Keratinocyte (primary cell): ENCODE results near the gene RNF14. TPM values are rescaled to one million over a fixed set of nuclear protein-coding genes. Genes with fewer than 3 reads are reported as not detected.

Source experiments
- DNase-seq: peaks from one replicate; pipeline ENCODE4 v3.0.0-alpha.2; 2011; ENCODE audit warnings: low read depth, missing footprints, low spot score
- FAIRE-seq: peaks from 2 replicates; lab custom pipeline; 2011; peaks lifted over from hg19 to GRCh38; lab: Jason Lieb, UNC
- H2AFZ ChIP-seq: 2 replicates; pipeline ENCODE4 v1.6.0; 2012; ENCODE audit warnings: low read length, control low read depth, inconsistent platforms; ENCODE audit not compliant: control insufficient read depth
- H3K27ac ChIP-seq: 2 replicates; pipeline ENCODE4 v1.5.1; 2011; ENCODE audit warnings: low read length; ENCODE audit not compliant: control insufficient read depth, insufficient read depth
- H3K27me3 ChIP-seq: 3 replicates; pipeline ENCODE4 v1.6.0; 2011; ENCODE audit warnings: low read length; ENCODE audit not compliant: control insufficient read depth, insufficient read depth; ENCODE audit errors: extremely low read depth
- H3K36me3 ChIP-seq, 2 experiments: 2 replicates in 1 of 2; 3 replicates in 1 of 2; pipeline ENCODE4 v1.5.1; 2011; ENCODE audit warnings: low read length in 2 of 2, mild to moderate bottlenecking in 1 of 2; ENCODE audit not compliant: control insufficient read depth in 2 of 2, insufficient read depth in 2 of 2; ENCODE audit errors: extremely low read depth in 1 of 2
- H3K4me1 ChIP-seq: 3 replicates; pipeline ENCODE4 v1.5.1; 2011; ENCODE audit warnings: low read length; ENCODE audit not compliant: control insufficient read depth, insufficient read depth; ENCODE audit errors: extremely low read depth
- H3K4me2 ChIP-seq: 3 replicates; pipeline ENCODE4 v1.6.0; 2011; ENCODE audit warnings: low read depth, low read length; ENCODE audit not compliant: control insufficient read depth, insufficient read depth; ENCODE audit errors: extremely low read depth
- H3K4me3 ChIP-seq, 3 experiments: fragments of 200-600 bp in 1 of 3; sonication (generic) in 1 of 3; 2 replicates in 2 of 3; 3 replicates in 1 of 3; pipeline ENCODE4 v1.5.1; 2011 to 2016; ENCODE audit warnings: low read length in 3 of 3, mild to moderate bottlenecking in 3 of 3, control low read depth in 2 of 3, inconsistent platforms in 1 of 3, low read depth in 1 of 3, mixed read lengths in 1 of 3, mixed run types in 1 of 3, moderate library complexity in 1 of 3; ENCODE audit not compliant: control insufficient read depth in 2 of 3, insufficient read depth in 2 of 3; ENCODE audit errors: extremely low read depth in 1 of 3
- H3K79me2 ChIP-seq: 2 replicates; pipeline ENCODE4 v1.6.0; 2012; ENCODE audit warnings: low read length; ENCODE audit not compliant: control insufficient read depth, insufficient read depth
- H3K9ac ChIP-seq: 3 replicates; pipeline ENCODE4 v1.6.0; 2011; ENCODE audit warnings: low read length; ENCODE audit not compliant: control insufficient read depth, insufficient read depth; ENCODE audit errors: extremely low read depth
- H3K9me1 ChIP-seq: 3 replicates; pipeline ENCODE4 v1.6.0; 2011; ENCODE audit warnings: low read length; ENCODE audit not compliant: control insufficient read depth, insufficient read depth; ENCODE audit errors: extremely low read depth
- H3K9me3 ChIP-seq: 2 replicates; pipeline ENCODE4 v1.5.1; 2012; ENCODE audit warnings: low read depth, low read length; ENCODE audit not compliant: control insufficient read depth
- H4K20me1 ChIP-seq: 3 replicates; pipeline ENCODE4 v1.6.0; 2011; ENCODE audit warnings: low read length; ENCODE audit not compliant: control insufficient read depth, insufficient read depth; ENCODE audit errors: extremely low read depth
- EZH2 ChIP-seq: IDR thresholded peaks from one replicate; pipeline ENCODE4 v1.6.1; 2012; ENCODE audit warnings: inconsistent platforms, mild to moderate bottlenecking, low read length, moderate library complexity
- dilution Hi-C: fragments of 300-500 bp; cut with MboI; formaldehyde crosslinking; loops from one replicate; pipeline ENCODE4 v1.7.0; 2020; ENCODE audit warnings: low sequenced_read_pairs; ENCODE audit not compliant: extremely low pct_ligation_motif_present
- polyA plus RNA-seq, 5 experiments: library from polyadenylated mRNA; depleted of rRNA in 3 of 5; stranded (reverse) in 3 of 5; stranded (forward) in 1 of 5; unstranded in 1 of 5; fragments of >200 nt; gene quantifications; 1 replicate in 1 of 5; 2 replicates in 3 of 5; 3 replicates in 1 of 5; pipeline versions ENCODE4 v1.2.1 to v1.2.3, GENCODE V29; 2011 to 2012; ENCODE audit warnings: missing spikeins in 2 of 5, low read depth in 1 of 5, low replicate concordance in 1 of 5
- TF ChIP-seq, protein P1 (sequence below), 3 experiments: IDR thresholded peaks in 1 of 3; conservative IDR thresholded peaks in 1 of 3; optimal IDR thresholded peaks in 1 of 3; 2 replicates in 2 of 3; 3 replicates in 1 of 3; pipeline versions ENCODE3 to v1.5.1; 2011; ENCODE audit warnings: low read length in 3 of 3, mild to moderate bottlenecking in 3 of 3, moderate library complexity in 2 of 3, control low read depth in 1 of 3, inconsistent platforms in 1 of 3; ENCODE audit not compliant: insufficient read depth in 2 of 3; ENCODE audit errors: extremely low read depth in 1 of 3

Gene RNF14
- polyA plus RNA-seq, 1 donor (not counting 4 experiments of a cell fraction or from before 2014, with no cell fraction given), result 65.8 TPM

GRCh38 chr5:141960018-141960417 lies 8.9 kb upstream of the RNF14 start:
- Histone ChIP-seq H2AFZ (no peak overlapping the region), H3K79me2 (no peaks in the 10 kb centered on the region), H3K4me3 (no peak overlapping the region), H3K9me1 (no peaks in the 10 kb centered on the region), H3K4me2 (no peak overlapping the region), H3K27me3 (no peaks in the 10 kb centered on the region), H4K20me1 (no peaks in the 10 kb centered on the region), H3K27ac (no peak overlapping the region), H3K36me3 (no peaks in the 10 kb centered on the region), H3K9me3 (no peaks in the 10 kb centered on the region), H3K9ac (no peak overlapping the region), H3K4me1 (peaks cover 11% of the 10 kb centered on the region)
- FAIRE-seq (no peak), DNase-seq (no peak)
- dilution Hi-C loops, result no loop called here
- TF ChIP-seq, protein P1, sequence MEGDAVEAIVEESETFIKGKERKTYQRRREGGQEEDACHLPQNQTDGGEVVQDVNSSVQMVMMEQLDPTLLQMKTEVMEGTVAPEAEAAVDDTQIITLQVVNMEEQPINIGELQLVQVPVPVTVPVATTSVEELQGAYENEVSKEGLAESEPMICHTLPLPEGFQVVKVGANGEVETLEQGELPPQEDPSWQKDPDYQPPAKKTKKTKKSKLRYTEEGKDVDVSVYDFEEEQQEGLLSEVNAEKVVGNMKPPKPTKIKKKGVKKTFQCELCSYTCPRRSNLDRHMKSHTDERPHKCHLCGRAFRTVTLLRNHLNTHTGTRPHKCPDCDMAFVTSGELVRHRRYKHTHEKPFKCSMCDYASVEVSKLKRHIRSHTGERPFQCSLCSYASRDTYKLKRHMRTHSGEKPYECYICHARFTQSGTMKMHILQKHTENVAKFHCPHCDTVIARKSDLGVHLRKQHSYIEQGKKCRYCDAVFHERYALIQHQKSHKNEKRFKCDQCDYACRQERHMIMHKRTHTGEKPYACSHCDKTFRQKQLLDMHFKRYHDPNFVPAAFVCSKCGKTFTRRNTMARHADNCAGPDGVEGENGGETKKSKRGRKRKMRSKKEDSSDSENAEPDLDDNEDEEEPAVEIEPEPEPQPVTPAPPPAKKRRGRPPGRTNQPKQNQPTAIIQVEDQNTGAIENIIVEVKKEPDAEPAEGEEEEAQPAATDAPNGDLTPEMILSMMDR (optimal IDR thresholded peaks at IDR 0.05 in 1 of 3, IDR thresholded peaks at IDR 0.05 in 1 of 3, conservative IDR thresholded peaks at IDR 0.05 in 1 of 3; ENCODE audit: extremely low read depth in 1 of 3, insufficient read depth in 2 of 3, low read length in 3 of 3), result peak; percentile 23 to 69 (median 37)
- TF ChIP-seq EZH2, result no peak

- TF ChIP-seq, protein P1 (optimal IDR thresholded peaks at IDR 0.05 in 1 of 3, IDR thresholded peaks at IDR 0.05 in 1 of 3, conservative IDR thresholded peaks at IDR 0.05 in 1 of 3; ENCODE audit: extremely low read depth in 1 of 3, insufficient read depth in 2 of 3, low read length in 3 of 3), result peak; percentile 81 to 84 (median 83)
- TF ChIP-seq EZH2, result no peak
- FAIRE-seq (peak; percentile 68), DNase-seq (no peak)
- Histone ChIP-seq H3K4me1 (peaks cover 11% of the 10 kb centered on the region), H3K4me3 (no peak overlapping the region), H3K36me3 (no peaks in the 10 kb centered on the region), H3K9me3 (no peaks in the 10 kb centered on the region), H3K9ac (no peak overlapping the region), H3K27me3 (no peaks in the 10 kb centered on the region), H3K9me1 (no peaks in the 10 kb centered on the region), H4K20me1 (no peaks in the 10 kb centered on the region), H3K27ac (no peak overlapping the region), H3K79me2 (no peaks in the 10 kb centered on the region), H3K4me2 (no peak overlapping the region), H2AFZ (peak overlapping the region; percentile 32)
- dilution Hi-C loops, result no loop called here
Observed at GRCh38 chr5:141960449-141961323, 8.2 kb upstream of the RNF14 start.
